ENCODE data around the gene CBFA2T3. TPM values are rescaled to one million over a fixed set of nuclear protein-coding genes. Genes with fewer than 3 reads are reported as not detected.

Gene CBFA2T3
- total and polyA plus RNA-seq, 9 donors, result 0.53 to 2.8 (median 1.2) TPM; not detected in 1

DNA sequence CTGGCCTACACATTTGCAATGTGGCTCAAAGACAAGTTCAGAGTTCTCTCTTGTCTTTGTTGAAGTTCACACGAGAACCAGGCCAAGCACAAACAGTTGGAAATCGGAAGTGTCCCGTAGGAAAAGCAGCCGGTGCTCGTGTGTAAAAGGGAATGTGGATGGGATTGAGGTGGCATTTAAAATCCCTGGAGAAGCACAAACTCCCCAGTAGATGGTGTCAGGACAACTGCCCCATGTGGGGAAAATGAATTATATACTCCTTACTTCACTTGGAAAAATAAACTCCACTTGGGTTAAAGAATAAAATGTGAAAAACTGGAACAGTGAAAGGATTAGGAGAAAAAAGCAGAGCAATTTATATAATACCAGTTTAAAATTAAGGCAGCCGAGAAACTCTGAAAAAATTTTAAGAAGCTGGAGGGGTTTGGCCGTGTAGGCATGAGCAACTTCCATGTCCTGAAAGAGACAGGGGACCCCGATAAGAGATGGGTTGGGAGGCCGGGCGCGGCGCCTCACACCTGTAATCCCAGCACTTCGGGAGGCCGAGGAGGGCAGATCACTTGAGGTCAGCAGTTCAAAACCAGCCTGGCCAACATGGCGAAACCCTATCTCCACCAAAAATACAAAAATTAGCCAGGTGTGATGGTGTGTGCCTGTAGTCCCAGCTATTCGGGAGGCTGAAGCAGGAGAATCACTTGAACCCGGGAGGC is 28.1 kb downstream of the CBFA2T3 start:
- intact Hi-C loops (cut with DNase I), result loop anchor here in 1 of 4 donors (10.0 kb wide), 1 partner anchor 266 kb away; the partner anchor contains the start of gene ZNF778

DNA sequence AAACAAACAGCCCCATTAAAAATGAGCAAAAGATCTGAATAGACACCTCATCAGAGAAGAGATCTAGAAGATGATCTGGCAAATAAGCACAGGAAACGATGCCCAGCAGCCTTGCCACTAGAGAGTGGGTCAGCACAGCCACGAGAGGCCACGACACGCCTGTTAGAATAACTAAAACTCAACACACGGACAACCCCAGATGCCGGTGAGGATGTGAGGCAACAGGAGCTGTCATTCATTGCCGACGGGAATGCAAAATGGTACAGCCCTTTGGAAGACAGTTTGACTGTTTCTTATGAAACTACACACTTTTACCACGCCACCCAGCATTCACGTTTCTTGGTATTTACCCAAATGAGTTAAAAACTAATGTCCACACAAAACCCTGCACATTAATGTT is 31.5 kb downstream of the CBFA2T3 start:
- H3K36me3 ChIP-seq, result no peaks in the 10 kb centered on the region
- peaks cover 3% of the 10 kb centered on the region for H3K27me3 ChIP-seq
- intact Hi-C loops (cut with DNase I), result loop anchor here in 1 of 4 donors (10.0 kb wide), 1 partner anchor 269 kb away; the partner anchor contains the start of gene ZNF778
- H3K4me1 ChIP-seq (ENCODE audit: insufficient read depth), result peaks cover 3% of the 10 kb centered on the region
- WGBS, 3 donors, result 69 to 79% (median 74%) methylated on average over 10 of the region's 10 CpGs
- no peak overlapping the region for H3K4me3 ChIP-seq
- H3K27ac ChIP-seq, result no peak overlapping the region
- no peaks in the 10 kb centered on the region for H3K9me3 ChIP-seq
- TF ChIP-seq, protein P1, sequence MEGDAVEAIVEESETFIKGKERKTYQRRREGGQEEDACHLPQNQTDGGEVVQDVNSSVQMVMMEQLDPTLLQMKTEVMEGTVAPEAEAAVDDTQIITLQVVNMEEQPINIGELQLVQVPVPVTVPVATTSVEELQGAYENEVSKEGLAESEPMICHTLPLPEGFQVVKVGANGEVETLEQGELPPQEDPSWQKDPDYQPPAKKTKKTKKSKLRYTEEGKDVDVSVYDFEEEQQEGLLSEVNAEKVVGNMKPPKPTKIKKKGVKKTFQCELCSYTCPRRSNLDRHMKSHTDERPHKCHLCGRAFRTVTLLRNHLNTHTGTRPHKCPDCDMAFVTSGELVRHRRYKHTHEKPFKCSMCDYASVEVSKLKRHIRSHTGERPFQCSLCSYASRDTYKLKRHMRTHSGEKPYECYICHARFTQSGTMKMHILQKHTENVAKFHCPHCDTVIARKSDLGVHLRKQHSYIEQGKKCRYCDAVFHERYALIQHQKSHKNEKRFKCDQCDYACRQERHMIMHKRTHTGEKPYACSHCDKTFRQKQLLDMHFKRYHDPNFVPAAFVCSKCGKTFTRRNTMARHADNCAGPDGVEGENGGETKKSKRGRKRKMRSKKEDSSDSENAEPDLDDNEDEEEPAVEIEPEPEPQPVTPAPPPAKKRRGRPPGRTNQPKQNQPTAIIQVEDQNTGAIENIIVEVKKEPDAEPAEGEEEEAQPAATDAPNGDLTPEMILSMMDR (IDR thresholded peaks at IDR 0.05), result no peak
- TF ChIP-seq EP300 (IDR thresholded peaks at IDR 0.05) (no peak), POLR2A (IDR thresholded peaks at IDR 0.05) (no peak)
- no peak for DNase-seq

More for the DNA sequence above, 28.1 kb downstream of the CBFA2T3 start:
- H3K4me3 ChIP-seq, result no peak overlapping the region
- H3K36me3 ChIP-seq, result no peaks in the 10 kb centered on the region
- H3K9me3 ChIP-seq, result no peaks in the 10 kb centered on the region
- no peaks in the 10 kb centered on the region for H3K27me3 ChIP-seq
- no peak overlapping the region for H3K27ac ChIP-seq
- no peaks in the 10 kb centered on the region for H3K4me1 ChIP-seq (ENCODE audit: insufficient read depth)
- no peak for DNase-seq
- TF ChIP-seq, protein P1 (IDR thresholded peaks at IDR 0.05), result no peak
- WGBS, 3 donors, result 70 to 76% (median 75%) methylated on average over 17 of the region's 17 CpGs

DNA sequence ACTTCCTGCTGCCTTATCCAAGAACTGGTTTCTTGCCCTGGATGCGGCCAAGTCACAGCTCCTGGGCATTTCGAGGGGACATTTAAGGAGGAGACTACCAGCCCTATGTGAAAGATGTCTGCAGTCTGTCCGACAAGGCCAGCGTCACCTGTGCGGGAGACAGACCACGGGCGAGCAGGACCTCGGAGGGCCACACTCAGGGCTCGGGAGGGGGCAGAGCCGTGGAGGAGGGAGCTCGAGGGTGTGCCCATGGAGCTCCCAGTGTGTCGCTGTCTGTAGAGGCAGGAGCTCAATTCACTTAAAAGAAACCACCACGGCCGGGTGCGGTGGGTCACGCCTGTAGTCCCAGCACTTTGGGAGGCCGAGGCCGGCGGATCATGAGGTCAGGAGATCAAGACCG is 33.3 kb downstream of the CBFA2T3 start:
- intact Hi-C loops (cut with DNase I), result loop anchor here in 3 of 4 donors (5.0 to 10.0 kb wide), 4 partner anchors 219 to 274 kb away; partner anchors contain the start of gene ZNF778 (in 2 of the 3)
- H3K27ac ChIP-seq, result no peak overlapping the region
- no peak for DNase-seq
- H3K36me3 ChIP-seq, result no peaks in the 10 kb centered on the region
- peaks cover 10% of the 10 kb centered on the region for H3K27me3 ChIP-seq
- H3K4me1 ChIP-seq (ENCODE audit: insufficient read depth), result peaks cover 3% of the 10 kb centered on the region
- no peak overlapping the region for H3K4me3 ChIP-seq
- TF ChIP-seq POLR2A (IDR thresholded peaks at IDR 0.05) (no peak), EP300 (IDR thresholded peaks at IDR 0.05) (no peak)
- TF ChIP-seq, protein P1 (IDR thresholded peaks at IDR 0.05), result no peak
- H3K9me3 ChIP-seq, result no peaks in the 10 kb centered on the region
- 87% methylated on average over 18 to 20 of the region's 20 CpGs for WGBS, 3 donors

DNA sequence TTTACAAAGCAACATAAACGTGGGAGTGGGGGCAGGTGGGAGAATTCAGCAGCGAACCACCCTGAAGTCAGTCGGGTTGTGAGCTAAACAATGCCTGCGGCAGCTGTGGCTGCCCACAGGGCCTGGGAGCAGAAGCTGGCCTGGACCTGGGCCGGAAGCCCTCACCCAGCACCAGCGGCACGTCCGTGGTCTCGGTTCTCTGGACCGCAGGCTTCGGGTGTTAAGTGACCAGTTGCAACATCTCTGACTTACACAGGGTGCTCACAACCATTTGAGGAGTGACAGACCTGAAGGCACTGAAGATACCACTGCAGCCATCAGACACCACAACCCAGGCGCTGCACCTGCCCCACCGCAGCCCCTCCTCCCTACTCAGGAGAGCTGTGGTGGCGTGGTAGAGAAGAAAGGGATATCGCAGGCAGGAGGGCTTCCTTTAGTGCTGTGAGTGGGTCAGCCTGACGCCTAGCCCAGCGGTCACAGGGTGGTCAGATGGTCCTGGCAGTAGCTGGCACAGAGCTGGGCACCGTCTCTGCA is 33.8 kb downstream of the CBFA2T3 start:
- Histone ChIP-seq H3K9me3 (no peaks in the 10 kb centered on the region), H3K4me3 (no peak overlapping the region), H3K27me3 (peaks cover 10% of the 10 kb centered on the region), H3K27ac (no peak overlapping the region), H3K36me3 (no peaks in the 10 kb centered on the region), H3K4me1 (ENCODE audit: insufficient read depth) (peaks cover 3% of the 10 kb centered on the region)
- intact Hi-C loops (cut with DNase I), result loop anchor here in 3 of 4 donors (5.0 to 10.0 kb wide), 4 partner anchors 219 to 274 kb away; partner anchors contain the start of gene ZNF778 (in 2 of the 3)
- TF ChIP-seq, protein P1 (IDR thresholded peaks at IDR 0.05), result no peak
- TF ChIP-seq EP300 (IDR thresholded peaks at IDR 0.05) (no peak), POLR2A (IDR thresholded peaks at IDR 0.05) (no peak)
- DNase-seq, result no peak
- 73 to 82% (median 77%) methylated on average over 18 of the region's 18 CpGs for WGBS, 3 donors
